ELF-1 (cell line): ENCODE measurements around the gene SLC35F3.
A peak's percentile ranks its signal among the peaks of the same experiment; 100 is the strongest.

Experiments used
- DNase-seq: peaks from one replicate; pipeline ENCODE4 v3.0.0-alpha.2; 2016; ENCODE audit warnings: low read depth, low spot score

SLC35F3 gene

GRCh38 chr1:234316486-234316885 lies 412.0 kb downstream of the SLC35F3 start:
- DNase-seq = no peak

DNA sequence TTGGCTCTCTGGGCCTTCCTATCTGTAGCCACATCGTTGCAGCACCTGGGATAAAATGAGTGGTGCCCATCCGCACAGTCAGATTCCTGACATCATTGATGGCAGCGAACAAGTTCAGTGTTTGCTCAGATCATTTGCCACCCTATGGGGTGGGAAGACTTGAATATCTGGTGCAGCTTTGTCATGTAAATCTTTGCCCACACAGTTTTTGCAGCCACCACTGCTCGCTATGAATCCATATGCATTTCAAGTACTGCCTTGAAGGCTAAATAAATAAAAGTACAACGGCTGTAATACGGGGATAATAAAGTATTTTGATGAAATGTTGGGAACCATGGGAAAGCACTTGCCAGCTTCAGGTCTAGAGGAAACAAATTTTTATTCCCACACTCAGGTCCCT lies 412.5 kb downstream of the SLC35F3 start:
- DNase-seq = no peak

GRCh38 chr1:234320069-234320468 lies 415.6 kb downstream of the SLC35F3 start:
- DNase-seq = no peak

GRCh38 chr1:234320549-234320948 lies 416.1 kb downstream of the SLC35F3 start:
- no peak for DNase-seq

DNA sequence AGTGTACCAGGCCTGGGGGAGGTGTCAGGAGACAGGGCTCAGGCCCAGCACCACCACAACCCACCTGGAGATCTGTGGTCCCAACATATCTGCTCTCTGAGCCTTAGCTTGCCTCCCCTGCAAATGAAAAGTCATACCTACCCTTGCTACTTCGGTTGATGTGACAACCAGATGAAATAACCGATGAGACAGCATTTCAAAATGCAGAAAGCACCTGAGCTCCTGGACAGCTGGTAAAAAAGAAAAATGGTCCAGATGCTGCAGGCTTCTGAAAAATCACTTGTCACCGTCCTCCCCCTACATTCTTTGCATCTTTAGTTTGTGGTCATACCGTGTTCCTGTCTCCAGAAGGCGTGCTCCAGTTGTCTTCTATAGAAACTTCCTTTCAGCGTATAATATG lies 416.8 kb downstream of the SLC35F3 start:
- DNase-seq = no peak

- no peak for DNase-seq
Measured at GRCh38 chr1:234322097-234322496, 417.6 kb downstream of the SLC35F3 start.

- DNase-seq = peak; percentile 85
Measured at GRCh38 chr1:234322979-234323378, 418.5 kb downstream of the SLC35F3 start.

GRCh38 chr1:234324821-234325220 lies 420.3 kb downstream of the SLC35F3 start:
- no peak for DNase-seq

GRCh38 chr1:234325878-234326496 lies 421.5 kb downstream of the SLC35F3 start:
- no peak for DNase-seq

- DNase-seq = peak; percentile 82
Measured at GRCh38 chr1:234326497-234327366, 422.3 kb downstream of the SLC35F3 start.

- peak; percentile 12 for DNase-seq
Measured at GRCh38 chr1:234327577-234328164, 423.2 kb downstream of the SLC35F3 start.

GRCh38 chr1:234330843-234331215 lies 426.4 kb downstream of the SLC35F3 start:
- no peak for DNase-seq

DNA sequence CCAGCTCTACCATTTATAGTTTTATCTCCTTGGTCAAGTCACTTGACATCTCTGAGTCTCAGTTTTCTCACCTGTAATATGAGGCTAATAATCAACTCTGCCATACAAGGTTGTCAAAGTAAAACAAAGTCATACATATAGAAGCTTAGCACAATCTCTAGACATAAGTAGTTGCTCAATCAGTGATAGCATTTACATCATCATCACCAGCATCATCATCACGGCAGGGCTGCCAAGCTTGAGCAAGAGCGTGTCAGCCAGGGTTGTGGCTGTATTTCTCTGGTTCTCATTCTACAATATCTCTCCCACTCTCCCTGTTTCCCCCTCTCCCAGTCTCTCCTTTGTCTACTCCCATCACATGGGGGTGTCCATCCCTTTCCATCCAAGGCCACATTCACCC lies 427.0 kb downstream of the SLC35F3 start:
- DNase-seq = no peak

- DNase-seq = no peak
Measured at GRCh38 chr1:234336359-234336758, 431.9 kb downstream of the SLC35F3 start.

DNA sequence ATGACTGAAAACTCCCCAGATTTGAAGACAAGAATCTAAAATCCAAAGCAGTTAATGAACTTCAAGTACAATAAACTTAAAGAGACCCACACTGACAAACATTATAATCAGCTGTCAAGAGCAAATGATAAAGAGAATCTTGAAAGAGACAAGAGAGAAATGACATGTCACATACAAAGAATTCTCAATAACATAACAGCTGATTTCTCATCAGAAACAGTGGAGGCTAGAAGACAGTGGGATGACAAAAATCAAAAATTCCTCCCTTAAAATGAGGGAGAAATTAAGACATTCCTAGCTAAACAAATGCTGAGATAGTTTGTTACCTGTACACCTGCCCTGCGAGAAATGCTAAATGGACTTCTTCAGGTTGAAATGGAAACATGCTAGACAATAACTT lies 432.8 kb downstream of the SLC35F3 start:
- no peak for DNase-seq

- DNase-seq = no peak
Measured at GRCh38 chr1:234340528-234340927, 436.1 kb downstream of the SLC35F3 start.

DNA sequence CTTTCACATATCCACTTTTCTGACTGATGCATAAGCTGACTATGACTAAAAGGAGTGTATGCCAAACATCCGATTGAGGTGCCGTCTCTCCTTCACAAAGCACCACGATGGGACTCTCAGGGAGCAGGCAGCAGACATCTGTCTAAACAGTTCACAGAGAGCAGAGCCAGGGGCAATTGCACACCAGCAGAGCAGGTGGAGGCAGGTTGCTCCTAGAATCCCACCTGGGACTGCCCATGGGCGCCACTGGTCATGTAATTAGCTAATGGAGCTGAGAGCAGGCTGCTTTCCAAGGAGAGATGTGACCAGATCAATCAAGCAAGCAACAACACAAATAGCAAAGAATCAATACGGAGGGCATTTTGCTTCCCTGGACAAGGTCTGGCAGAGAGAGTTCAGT lies 438.3 kb downstream of the SLC35F3 start:
- peak; percentile 6 for DNase-seq

DNA sequence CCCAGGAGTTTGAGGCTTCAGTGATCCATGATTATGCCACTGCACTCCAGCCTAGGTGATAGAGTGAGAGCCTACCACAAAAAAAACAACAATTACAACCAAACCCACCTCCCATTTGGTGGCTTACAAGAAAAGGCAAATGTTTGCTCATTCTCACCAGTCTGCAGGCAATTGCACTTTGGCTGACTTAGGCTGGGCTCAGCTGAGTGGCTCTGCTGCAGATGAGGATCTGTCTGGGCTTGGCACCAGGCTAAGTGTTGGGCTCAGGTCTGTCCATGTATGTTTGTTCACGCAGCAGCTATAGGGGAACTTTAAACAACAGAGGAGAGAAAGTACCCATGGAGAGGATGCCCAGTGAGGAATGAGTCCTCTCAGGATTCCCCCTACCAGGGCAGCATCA lies 440.8 kb downstream of the SLC35F3 start:
- DNase-seq = no peak

- DNase-seq = no peak
Measured at GRCh38 chr1:234348964-234349363, 444.5 kb downstream of the SLC35F3 start.

DNA sequence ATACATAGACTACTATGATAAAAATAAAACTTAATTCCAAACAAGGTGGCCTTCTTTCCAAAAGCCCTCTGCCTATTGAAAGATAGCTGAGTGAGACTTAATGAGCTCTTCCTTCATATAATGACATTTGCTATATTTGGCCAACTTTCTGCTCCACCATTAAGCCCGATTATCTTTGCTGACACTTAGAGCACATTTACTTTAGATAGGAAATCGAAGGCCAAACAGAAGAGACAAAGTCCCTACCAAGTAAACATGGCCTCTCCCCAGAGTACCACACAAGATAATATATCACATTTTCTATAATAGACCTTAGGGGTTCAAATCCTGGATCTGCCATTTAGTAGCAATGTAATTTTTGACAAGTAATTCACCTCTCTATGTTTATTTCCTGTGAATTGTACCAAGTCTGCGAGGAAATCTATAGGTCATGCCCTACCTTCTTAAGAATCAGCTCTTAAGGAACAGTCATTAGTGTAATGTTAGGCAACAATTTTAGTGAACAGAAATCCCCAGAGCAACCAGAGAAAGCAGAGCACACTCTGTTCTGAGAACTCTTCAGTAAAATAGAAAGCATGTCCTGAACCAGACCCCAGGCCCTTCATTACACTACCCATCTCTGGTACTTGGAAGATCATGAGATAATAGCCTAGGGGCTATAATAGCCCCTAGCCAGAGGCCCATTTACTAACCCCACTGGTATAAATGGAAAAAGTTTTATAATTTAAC lies 451.5 kb downstream of the SLC35F3 start:
- DNase-seq = no peak

- peak; percentile 68 for DNase-seq
Measured at GRCh38 chr1:234356615-234357269, 452.3 kb downstream of the SLC35F3 start.

GRCh38 chr1:234357831-234358230 lies 453.4 kb downstream of the SLC35F3 start:
- DNase-seq = no peak
